Mononuclear cell (primary cell): ENCODE results near the gene HACD2. TPM values are rescaled to one million over a fixed set of nuclear protein-coding genes. Genes with fewer than 3 reads are reported as not detected.
"Not testable (repeated sequence)": the region's sequence is repeated elsewhere in the genome, so short reads cannot be mapped to it uniquely, and the experiment has no call there.

Experiments used
- H3K27me3 ChIP-seq: 2 replicates; pipeline ENCODE4 v1.6.0; 2011; ENCODE audit warnings: low read length, control low read depth; ENCODE audit not compliant: insufficient read depth
- H3K4me1 ChIP-seq: 2 replicates; pipeline ENCODE4 v1.5.1; 2011; ENCODE audit warnings: mild to moderate bottlenecking, low read length, control low read depth; ENCODE audit not compliant: insufficient read depth
- H3K4me3 ChIP-seq: 2 replicates; pipeline ENCODE4 v1.5.1; 2011; ENCODE audit warnings: mild to moderate bottlenecking, low read length, moderate library complexity
- H3K9me3 ChIP-seq: 2 replicates; pipeline ENCODE4 v1.5.1; 2011; ENCODE audit warnings: low read depth, mild to moderate bottlenecking, control low read depth, low read length
- total RNA-seq: library from RNA; depleted of rRNA; stranded (reverse); fragments of >200 nt; gene quantifications from one replicate; pipeline ENCODE4 v1.2.3, GENCODE V29; 2012

The HACD2 gene
- total RNA-seq, 1 donor: 14.4 TPM

GRCh38 chr3:123620343-123620742 is 35.5 kb upstream of the HACD2 start:
- no peak overlapping the region for H3K4me3 ChIP-seq
- no peaks in the 10 kb centered on the region for H3K9me3 ChIP-seq
- peaks cover 36% of the 10 kb centered on the region for H3K4me1 ChIP-seq
- no peaks in the 10 kb centered on the region for H3K27me3 ChIP-seq

- H3K4me1 ChIP-seq: peaks cover 36% of the 10 kb centered on the region
- no peak overlapping the region for H3K4me3 ChIP-seq
Measured at GRCh38 chr3:123618768-123619484, 34.1 kb upstream of the HACD2 start.

GRCh38 chr3:123618076-123618708 is 33.3 kb upstream of the HACD2 start:
- Histone ChIP-seq H3K4me3 (no peak overlapping the region), H3K27me3 (no peaks in the 10 kb centered on the region), H3K4me1 (peaks cover 36% of the 10 kb centered on the region), H3K9me3 (no peaks in the 10 kb centered on the region)

More at GRCh38 chr3:123618768-123619484, 34.1 kb upstream of the HACD2 start:
- Histone ChIP-seq H3K9me3 (no peaks in the 10 kb centered on the region), H3K27me3 (no peaks in the 10 kb centered on the region)

- Histone ChIP-seq H3K27me3 (no peaks in the 10 kb centered on the region), H3K4me3 (no peak overlapping the region), H3K9me3 (no peaks in the 10 kb centered on the region), H3K4me1 (peaks cover 27% of the 10 kb centered on the region)
Measured at GRCh38 chr3:123616593-123616992, 31.7 kb upstream of the HACD2 start.

GRCh38 chr3:123613543-123613942 is 28.7 kb upstream of the HACD2 start:
- peaks cover 17% of the 10 kb centered on the region for H3K4me1 ChIP-seq
- no peaks in the 10 kb centered on the region for H3K27me3 ChIP-seq
- no peak overlapping the region for H3K4me3 ChIP-seq
- no peaks in the 10 kb centered on the region for H3K9me3 ChIP-seq

- not testable (repeated sequence) for H3K4me1 ChIP-seq, H3K4me3 ChIP-seq, H3K27me3 ChIP-seq, H3K9me3 ChIP-seq
Measured at GRCh38 chr3:123611674-123612073, 26.8 kb upstream of the HACD2 start.

GRCh38 chr3:123611082-123611481 is 26.2 kb upstream of the HACD2 start:
- Histone ChIP-seq H3K27me3 (no peaks in the 10 kb centered on the region), H3K4me3 (no peak overlapping the region), H3K9me3 (no peaks in the 10 kb centered on the region), H3K4me1 (no peaks in the 10 kb centered on the region)

GRCh38 chr3:123610331-123610730 is 25.5 kb upstream of the HACD2 start:
- Histone ChIP-seq H3K4me3 (no peak overlapping the region), H3K9me3 (no peaks in the 10 kb centered on the region), H3K4me1 (peaks cover 7% of the 10 kb centered on the region), H3K27me3 (no peaks in the 10 kb centered on the region)

GRCh38 chr3:123609063-123609462 is 24.2 kb upstream of the HACD2 start:
- H3K4me3 ChIP-seq: no peak overlapping the region
- no peaks in the 10 kb centered on the region for H3K27me3 ChIP-seq
- peaks cover 13% of the 10 kb centered on the region for H3K4me1 ChIP-seq
- H3K9me3 ChIP-seq: no peaks in the 10 kb centered on the region

- Histone ChIP-seq H3K27me3 (no peaks in the 10 kb centered on the region), H3K4me3 (no peak overlapping the region), H3K4me1 (peaks cover 13% of the 10 kb centered on the region), H3K9me3 (no peaks in the 10 kb centered on the region)
Measured at GRCh38 chr3:123608263-123608937, 23.5 kb upstream of the HACD2 start.

- Histone ChIP-seq H3K9me3 (no peaks in the 10 kb centered on the region), H3K4me1 (peaks cover 13% of the 10 kb centered on the region), H3K4me3 (no peak overlapping the region), H3K27me3 (no peaks in the 10 kb centered on the region)
Measured at GRCh38 chr3:123606527-123606926, 21.7 kb upstream of the HACD2 start.

- Histone ChIP-seq H3K27me3 (no peaks in the 10 kb centered on the region), H3K4me3 (no peak overlapping the region), H3K4me1 (peaks cover 13% of the 10 kb centered on the region), H3K9me3 (no peaks in the 10 kb centered on the region)
Measured at GRCh38 chr3:123605789-123606234, 21.0 kb upstream of the HACD2 start.

GRCh38 chr3:123603153-123603552 is 18.3 kb upstream of the HACD2 start:
- not testable (repeated sequence) for H3K4me3 ChIP-seq, H3K9me3 ChIP-seq, H3K27me3 ChIP-seq
- peaks cover 13% of the 10 kb centered on the region for H3K4me1 ChIP-seq

GRCh38 chr3:123602325-123602724 is 17.5 kb upstream of the HACD2 start:
- no peaks in the 10 kb centered on the region for H3K9me3 ChIP-seq
- H3K4me3 ChIP-seq: no peak overlapping the region
- peaks cover 13% of the 10 kb centered on the region for H3K4me1 ChIP-seq
- H3K27me3 ChIP-seq: no peaks in the 10 kb centered on the region

- H3K4me1 ChIP-seq: peaks cover 11% of the 10 kb centered on the region
- H3K9me3 ChIP-seq, H3K27me3 ChIP-seq, H3K4me3 ChIP-seq: not testable (repeated sequence)
Measured at GRCh38 chr3:123600863-123601262, 16.0 kb upstream of the HACD2 start.
